PFSK-1 (cell line): ENCODE measurements around the gene CMTM1.

Experiments used
- FOXP2 ChIP-seq: optimal IDR thresholded peaks from 2 replicates; pipeline ENCODE3; 2011; ENCODE audit warnings: borderline replicate concordance, control low read depth, inconsistent platforms; ENCODE audit not compliant: insufficient read depth; ENCODE audit errors: extremely low read length, extremely low read depth
- POLR2AphosphoS5 ChIP-seq: IDR thresholded peaks from 2 replicates; pipeline ENCODE4 v1.6.1; 2012; ENCODE audit warnings: low read depth, mild to moderate bottlenecking, control low read depth, low read length, moderate library complexity
- SIN3A ChIP-seq: IDR thresholded peaks from 2 replicates; pipeline ENCODE4 v1.6.1; 2012; ENCODE audit warnings: mild to moderate bottlenecking, low read length, moderate library complexity, borderline replicate concordance; ENCODE audit not compliant: insufficient read depth
- TAF1 ChIP-seq: IDR thresholded peaks from 2 replicates; pipeline ENCODE4 v1.6.1; 2012; ENCODE audit warnings: low read length, control low read depth, borderline replicate concordance; ENCODE audit not compliant: insufficient read depth
- TF ChIP-seq, protein P1 (sequence below), 2 experiments: IDR thresholded peaks; 2 replicates each; pipeline versions ENCODE4 v1.6.1 to v1.8.0; 2011 to 2012; ENCODE audit warnings: low read depth in 2 of 2, low read length in 2 of 2, control low read depth in 1 of 2, inconsistent platforms in 1 of 2, mild to moderate bottlenecking in 1 of 2, moderate library complexity in 1 of 2; ENCODE audit not compliant: insufficient read depth in 1 of 2

The CMTM1 gene

DNA sequence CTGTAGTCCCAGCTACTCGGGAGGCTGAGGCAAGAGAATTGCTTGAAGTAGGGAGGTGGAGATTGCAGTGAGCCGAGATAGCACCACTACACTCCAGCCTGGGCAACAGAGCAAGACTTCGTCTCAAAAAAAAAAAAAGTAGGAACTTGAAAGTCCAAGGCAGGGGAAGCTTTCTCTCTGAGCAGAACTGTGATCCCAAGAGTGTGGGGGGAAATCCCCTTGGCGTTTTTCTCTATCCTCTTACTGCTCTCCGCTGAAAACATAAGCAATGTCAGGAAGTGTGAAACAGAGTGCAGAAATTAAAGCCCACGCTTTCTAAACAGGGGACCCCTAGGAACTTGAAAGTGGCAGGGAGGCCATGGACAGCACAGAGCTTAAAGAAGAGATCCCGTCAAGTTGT lies 28.5 kb downstream of the CMTM1 start:
- TF ChIP-seq SIN3A, result no peak
- no peak for TF ChIP-seq TAF1
- TF ChIP-seq, protein P1, sequence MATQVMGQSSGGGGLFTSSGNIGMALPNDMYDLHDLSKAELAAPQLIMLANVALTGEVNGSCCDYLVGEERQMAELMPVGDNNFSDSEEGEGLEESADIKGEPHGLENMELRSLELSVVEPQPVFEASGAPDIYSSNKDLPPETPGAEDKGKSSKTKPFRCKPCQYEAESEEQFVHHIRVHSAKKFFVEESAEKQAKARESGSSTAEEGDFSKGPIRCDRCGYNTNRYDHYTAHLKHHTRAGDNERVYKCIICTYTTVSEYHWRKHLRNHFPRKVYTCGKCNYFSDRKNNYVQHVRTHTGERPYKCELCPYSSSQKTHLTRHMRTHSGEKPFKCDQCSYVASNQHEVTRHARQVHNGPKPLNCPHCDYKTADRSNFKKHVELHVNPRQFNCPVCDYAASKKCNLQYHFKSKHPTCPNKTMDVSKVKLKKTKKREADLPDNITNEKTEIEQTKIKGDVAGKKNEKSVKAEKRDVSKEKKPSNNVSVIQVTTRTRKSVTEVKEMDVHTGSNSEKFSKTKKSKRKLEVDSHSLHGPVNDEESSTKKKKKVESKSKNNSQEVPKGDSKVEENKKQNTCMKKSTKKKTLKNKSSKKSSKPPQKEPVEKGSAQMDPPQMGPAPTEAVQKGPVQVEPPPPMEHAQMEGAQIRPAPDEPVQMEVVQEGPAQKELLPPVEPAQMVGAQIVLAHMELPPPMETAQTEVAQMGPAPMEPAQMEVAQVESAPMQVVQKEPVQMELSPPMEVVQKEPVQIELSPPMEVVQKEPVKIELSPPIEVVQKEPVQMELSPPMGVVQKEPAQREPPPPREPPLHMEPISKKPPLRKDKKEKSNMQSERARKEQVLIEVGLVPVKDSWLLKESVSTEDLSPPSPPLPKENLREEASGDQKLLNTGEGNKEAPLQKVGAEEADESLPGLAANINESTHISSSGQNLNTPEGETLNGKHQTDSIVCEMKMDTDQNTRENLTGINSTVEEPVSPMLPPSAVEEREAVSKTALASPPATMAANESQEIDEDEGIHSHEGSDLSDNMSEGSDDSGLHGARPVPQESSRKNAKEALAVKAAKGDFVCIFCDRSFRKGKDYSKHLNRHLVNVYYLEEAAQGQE (IDR thresholded peaks at IDR 0.05; ENCODE audit: insufficient read depth in 1 of 2, low read depth in 2 of 2, low read length in 2 of 2), result no peak
- no peak for TF ChIP-seq FOXP2
- no peak for TF ChIP-seq POLR2AphosphoS5

DNA sequence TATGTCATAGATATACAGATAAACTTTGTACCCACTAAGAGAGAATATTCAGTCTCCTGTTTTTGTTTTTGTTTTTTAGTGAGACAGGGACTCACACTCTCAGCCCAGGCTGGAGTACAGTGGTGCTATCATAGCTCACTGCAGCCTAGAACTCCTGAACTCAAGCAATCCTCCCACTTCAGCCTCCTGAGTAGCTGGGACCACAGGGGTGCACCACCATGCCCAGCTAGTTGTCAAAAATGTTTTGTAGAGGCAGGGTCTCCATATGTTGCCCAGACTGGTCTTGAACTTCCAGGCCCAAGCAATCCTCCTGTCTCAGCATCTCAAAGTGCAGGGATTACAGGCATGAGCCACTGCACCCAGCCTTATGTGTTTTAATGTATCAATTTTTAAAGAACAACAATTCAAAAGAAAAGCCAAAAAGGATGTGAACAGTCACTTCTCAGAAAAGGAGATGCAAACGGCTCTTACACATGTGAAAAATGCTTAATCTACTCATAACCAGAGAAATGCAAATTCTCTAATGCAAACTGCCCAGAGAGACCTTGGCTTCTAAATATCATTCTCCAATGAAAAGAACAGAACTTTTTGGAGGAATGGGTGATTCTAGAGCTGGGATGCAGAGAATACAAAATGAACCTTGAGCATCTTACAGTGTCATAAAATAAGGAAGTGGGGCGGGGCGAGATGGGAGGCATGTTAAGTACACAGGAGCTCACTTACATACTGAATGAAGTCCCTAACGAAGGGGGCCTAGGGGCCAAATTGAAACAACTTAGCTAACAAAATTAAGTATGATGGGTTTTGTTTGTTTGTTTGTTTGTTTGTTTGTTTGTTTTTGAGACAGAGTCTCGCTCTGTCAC lies 31.0 kb downstream of the CMTM1 start:
- TF ChIP-seq, protein P1 (IDR thresholded peaks at IDR 0.05; ENCODE audit: insufficient read depth in 1 of 2, low read depth in 2 of 2, low read length in 2 of 2), result no peak

DNA sequence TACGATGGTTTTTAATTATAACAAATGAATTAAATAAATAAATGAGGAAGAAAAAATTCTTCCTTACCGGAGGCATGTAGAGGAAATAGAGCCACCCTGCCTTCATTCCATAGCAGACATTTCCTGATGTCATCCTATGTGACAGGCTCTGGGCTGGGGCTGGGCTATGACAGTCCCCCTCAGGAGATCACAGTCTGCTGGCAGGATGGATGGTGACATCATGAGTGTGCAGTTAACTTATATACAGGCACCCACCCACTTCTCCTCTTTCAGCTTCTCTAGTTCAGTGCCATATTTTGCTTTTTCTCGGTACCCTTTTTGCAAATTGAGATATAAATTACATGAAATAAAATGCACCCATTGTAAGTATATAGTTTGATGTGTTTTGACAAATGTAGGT lies 31.9 kb downstream of the CMTM1 start:
- no peak for TF ChIP-seq TAF1
- TF ChIP-seq, protein P1 (IDR thresholded peaks at IDR 0.05; ENCODE audit: insufficient read depth in 1 of 2, low read depth in 2 of 2, low read length in 2 of 2), result no peak
- TF ChIP-seq SIN3A, result no peak
- TF ChIP-seq FOXP2, result no peak
- no peak for TF ChIP-seq POLR2AphosphoS5

DNA sequence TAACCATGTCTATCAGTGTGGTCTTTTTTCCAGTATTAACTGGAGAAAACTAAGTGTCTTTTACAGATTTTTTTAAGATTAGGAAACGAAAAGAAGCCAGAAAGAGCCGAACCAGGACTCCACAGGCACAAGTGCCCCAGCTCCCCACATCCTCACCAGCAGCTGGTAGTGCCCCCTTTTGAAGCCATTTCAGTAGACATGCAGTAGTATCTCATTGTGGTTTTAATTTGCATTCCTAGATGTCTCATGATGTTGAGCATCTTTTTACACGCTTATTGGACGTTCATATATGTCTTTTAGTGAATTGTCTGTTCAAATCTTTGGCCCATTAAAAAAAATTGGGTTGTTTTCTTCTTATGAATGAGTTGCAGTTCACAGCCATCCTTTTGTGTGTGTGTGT lies 33.5 kb downstream of the CMTM1 start:
- no peak for TF ChIP-seq FOXP2
- no peak for TF ChIP-seq SIN3A
- TF ChIP-seq, protein P1 (IDR thresholded peaks at IDR 0.05; ENCODE audit: insufficient read depth in 1 of 2, low read depth in 2 of 2, low read length in 2 of 2), result no peak
- TF ChIP-seq POLR2AphosphoS5, result no peak
- no peak for TF ChIP-seq TAF1

DNA sequence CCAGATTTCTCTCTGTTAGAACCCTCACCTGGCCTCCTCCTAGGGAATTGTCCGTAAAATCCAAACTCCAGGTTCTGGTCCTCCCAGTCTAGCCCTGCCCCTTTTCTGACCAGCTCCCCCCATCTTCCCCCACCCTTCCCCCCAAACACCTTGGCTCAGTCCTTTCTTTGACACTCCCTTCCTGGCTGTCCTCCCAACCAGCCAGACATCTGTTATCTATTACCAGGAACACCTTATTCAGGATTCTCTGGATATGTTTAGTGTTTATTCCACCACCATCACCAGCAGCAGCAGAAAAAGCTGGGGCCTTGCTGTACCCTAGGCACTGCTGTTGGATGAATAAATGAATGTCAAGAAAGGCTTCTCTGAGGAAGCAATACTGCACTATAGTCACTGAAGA lies 34.2 kb downstream of the CMTM1 start:
- TF ChIP-seq, protein P1 (IDR thresholded peaks at IDR 0.05; ENCODE audit: insufficient read depth in 1 of 2, low read depth in 2 of 2, low read length in 2 of 2), result no peak
- no peak for TF ChIP-seq TAF1
